ENCODE data around the gene CPNE2.

GRCh38 chr16:57196753-57197152 is 104.4 kb downstream of the CPNE2 start:
- TF ChIP-seq POLR2AphosphoS5 (IDR thresholded peaks at IDR 0.05; ENCODE audit: insufficient read depth in 1 of 2, low read depth in 1 of 2), result no peak
- TF ChIP-seq CTCF (IDR thresholded peaks at IDR 0.05), result no peak
- TF ChIP-seq POLR2A (IDR thresholded peaks at IDR 0.05), result no peak

All from vagina (tissue), 2 donors.